ENCODE results near the gene CHEK2. TPM values are rescaled to one million over a fixed set of nuclear protein-coding genes. Genes with fewer than 3 reads are reported as not detected.

CHEK2 gene
- total and polyA plus RNA-seq, 10 of the 15 experiments (the other 5 are each of a cell fraction or from before 2014, with no cell fraction given) = 15.7 to 59.7 (median 22.7) TPM

GRCh38 chr22:28741785-28742561 lies at the start of gene CHEK2, which contains the start of gene HSCB (continued):
- TF ChIP-seq LARP7 (IDR thresholded peaks at IDR 0.05) (peak; percentile 80), POU2F2 (IDR thresholded peaks at IDR 0.05; ENCODE audit: borderline replicate concordance, low read depth, low read length) (peak; percentile 33; the same call in 1 of the 3 replicates), BRCA1 (IDR thresholded peaks at IDR 0.05; ENCODE audit: low read depth, low read length) (no peak), ZNF217 (IDR thresholded peaks at IDR 0.05) (0 out of 2 replicates have a peak, but pooled peaks have one; percentile 2), RCOR1 (conservative IDR thresholded peaks at IDR 0.05; ENCODE audit: low read depth, low read length) (peak; percentile 18; the same call in 1 of the 2 replicates), CHD4 (IDR thresholded peaks at IDR 0.05) (no peak), HDGF (IDR thresholded peaks at IDR 0.05) (peak; percentile 98; the same call in 1 of the 2 replicates), GATAD2B (conservative IDR thresholded peaks at IDR 0.05; ENCODE audit: low read depth) (peak; percentile 72), MXI1 (IDR thresholded peaks at IDR 0.05; ENCODE audit: low read depth, low read length) (peak; percentile 90), PAX5 (IDR thresholded peaks at IDR 0.05; ENCODE audit: borderline replicate concordance, low read depth, low read length) (peak; percentile 66; the same call in 1 of the 2 replicates), NFYB (IDR thresholded peaks at IDR 0.05; ENCODE audit: insufficient read depth, low read depth, low read length) (peak; percentile 96), SREBF1 (IDR thresholded peaks at IDR 0.05; ENCODE audit: low read length) (peak; percentile 65), PKNOX1 (IDR thresholded peaks at IDR 0.05) (peak; percentile 86), TAF1 (IDR thresholded peaks at IDR 0.05; ENCODE audit: borderline replicate concordance, low read depth, low read length) (0 out of 2 replicates have a peak, but pooled peaks have one; percentile 43), TBL1XR1 (IDR thresholded peaks at IDR 0.05; ENCODE audit: low read depth, low read length) (0 out of 2 replicates have a peak, but pooled peaks have one; percentile 26), RAD21 (IDR thresholded peaks at IDR 0.05; ENCODE audit: insufficient read depth, low read depth, low read length) (no peak), MLLT1 (IDR thresholded peaks at IDR 0.05) (peak; percentile 82), ATF3 (IDR thresholded peaks at IDR 0.05; ENCODE audit: borderline replicate concordance, extremely low read depth, low read depth, low read length) (no peak), ZNF274 (IDR thresholded peaks at IDR 0.05; ENCODE audit: insufficient read depth, insufficient read length) (no peak), SKIL (IDR thresholded peaks at IDR 0.05; ENCODE audit: low read depth, poor library complexity, severe bottlenecking) (no peak), TCF3 (IDR thresholded peaks at IDR 0.05; ENCODE audit: borderline replicate concordance, insufficient read depth, low read depth, low read length) (no peak), SP1 (IDR thresholded peaks at IDR 0.05; ENCODE audit: low read depth, low read length) (peak; percentile 92), CBFB (IDR thresholded peaks at IDR 0.05; ENCODE audit: low read depth) (peak; percentile 75; the same call in 1 of the 2 replicates), SIN3A (IDR thresholded peaks at IDR 0.05; ENCODE audit: low read depth, low read length) (peak; percentile 88), IRF3 (IDR thresholded peaks at IDR 0.05) (peak; percentile 86)

All from GM12878 (cell line).